GM23338 (cell line): ENCODE data around the gene ZCCHC18. TPM values are rescaled to one million over a fixed set of nuclear protein-coding genes. Genes with fewer than 3 reads are reported as not detected.

ENCODE experiments used
- ATAC-seq: fragments of 200-7000 bp; cut with Tn5 transposase; 3 replicates; pipeline ENCODE4 v1.9.1; 2020
- DNase-seq: peaks from one replicate; pipeline ENCODE4 v3.0.0-alpha.2; 2015; ENCODE audit warnings: low spot score
- H2AFZ ChIP-seq: fragments of 200-600 bp; sonication (generic); 2 replicates; pipeline ENCODE4 v1.8.0; 2016; ENCODE audit warnings: antibody characterized with exemption, mild to moderate bottlenecking, moderate library complexity
- H3F3A ChIP-seq: fragments of 200-600 bp; sonication (generic); replicated peaks from 2 replicates; pipeline ENCODE4 v1.8.0; 2017; ENCODE audit warnings: antibody characterized with exemption, mixed run types, low read depth
- H3K27ac ChIP-seq: fragments of 200-600 bp; sonication (generic); 2 replicates; pipeline ENCODE4 v1.6.1; 2016; ENCODE audit warnings: low read depth
- H3K27me3 ChIP-seq: fragments of 200-600 bp; sonication (generic); 2 replicates; pipeline ENCODE4 v1.8.0; 2016; ENCODE audit warnings: mild to moderate bottlenecking, mixed run types, moderate library complexity; ENCODE audit not compliant: insufficient read depth
- H3K36me3 ChIP-seq: fragments of 200-600 bp; sonication (generic); 2 replicates; pipeline ENCODE4 v1.8.0; 2016; ENCODE audit warnings: mild to moderate bottlenecking; ENCODE audit not compliant: insufficient read depth
- H3K4me1 ChIP-seq: fragments of 200-600 bp; sonication (generic); 2 replicates; pipeline ENCODE4 v1.8.0; 2016; ENCODE audit warnings: mild to moderate bottlenecking, moderate library complexity; ENCODE audit not compliant: insufficient read depth
- H3K4me2 ChIP-seq: fragments of 200-600 bp; sonication (generic); 2 replicates; pipeline ENCODE4 v1.7.1; 2017; ENCODE audit warnings: mixed run types
- H3K4me3 ChIP-seq: fragments of 200-600 bp; sonication (generic); 2 replicates; pipeline ENCODE4 v1.6.1; 2016; ENCODE audit warnings: mixed run types
- H3K79me2 ChIP-seq: fragments of 200-600 bp; sonication (generic); replicated peaks from 2 replicates; pipeline ENCODE4 v1.8.0; 2017; ENCODE audit warnings: mild to moderate bottlenecking; ENCODE audit not compliant: insufficient read depth
- H3K9me2 ChIP-seq: fragments of 200-600 bp; sonication (generic); 2 replicates; pipeline ENCODE4 v1.8.0; 2017; ENCODE audit not compliant: insufficient read depth
- H4K20me1 ChIP-seq: fragments of 200-600 bp; sonication (generic); replicated peaks from 2 replicates; pipeline ENCODE4 v1.8.0; 2017; ENCODE audit warnings: mild to moderate bottlenecking; ENCODE audit not compliant: insufficient read depth
- H3K27ac Mint-ChIP-seq: 2 replicates; pipeline ENCODE4 v1.8.0; 2020; ENCODE audit warnings: inconsistent platforms, mild to moderate bottlenecking, moderate library complexity, mixed read lengths
- H3K27me3 Mint-ChIP-seq: 3 replicates; pipeline ENCODE4 v1.8.0; 2022; ENCODE audit warnings: low read depth, mild to moderate bottlenecking, moderate library complexity, mixed read lengths, inconsistent platforms; ENCODE audit not compliant: insufficient read depth, poor library complexity
- H3K36me3 Mint-ChIP-seq: 3 replicates; pipeline ENCODE4 v1.8.0; 2021; ENCODE audit warnings: low read depth, mild to moderate bottlenecking, inconsistent platforms, moderate library complexity, mixed read lengths
- H3K4me1 Mint-ChIP-seq: 3 replicates; pipeline ENCODE4 v1.8.0; 2020; ENCODE audit warnings: mild to moderate bottlenecking, inconsistent platforms, mixed read lengths
- H3K4me3 Mint-ChIP-seq: 3 replicates; pipeline ENCODE4 v1.8.0; 2021; ENCODE audit warnings: moderate library complexity, mild to moderate bottlenecking, inconsistent platforms, mixed read lengths
- H3K9me3 Mint-ChIP-seq: 3 replicates; pipeline ENCODE4 v1.8.0; 2020; ENCODE audit warnings: moderate library complexity, mild to moderate bottlenecking, inconsistent platforms, mixed read lengths
- CREB1 ChIP-seq: fragments of 250-450 bp; sonication (Bioruptor Pico); IDR thresholded peaks from 2 replicates; pipeline ENCODE4 v1.5.0; 2020; ENCODE audit warnings: low read depth, mild to moderate bottlenecking, moderate library complexity
- EZH2 ChIP-seq: fragments of 200-600 bp; sonication (generic); IDR thresholded peaks from one replicate; pipeline ENCODE4 v1.8.0; 2017; ENCODE audit warnings: antibody characterized with exemption, mild to moderate bottlenecking, low read depth; ENCODE audit not compliant: unreplicated experiment
- EZH2phosphoT487 ChIP-seq: fragments of 200-600 bp; sonication (generic); IDR thresholded peaks from one replicate; pipeline ENCODE4 v1.8.1; 2018; ENCODE audit warnings: antibody characterized with exemption; ENCODE audit not compliant: unreplicated experiment
- JUNB ChIP-seq: IDR thresholded peaks from one replicate; pipeline ENCODE4 v1.6.1; 2016; ENCODE audit warnings: antibody characterized with exemption; ENCODE audit not compliant: unreplicated experiment
- NANOG ChIP-seq: IDR thresholded peaks from 2 replicates; pipeline ENCODE4 v1.6.1; 2016; ENCODE audit warnings: antibody characterized with exemption, borderline replicate concordance
- POLR2AphosphoS5 ChIP-seq: IDR thresholded peaks from 2 replicates; pipeline ENCODE4 v1.6.1; 2016; ENCODE audit warnings: antibody characterized with exemption, low read depth
- STAT1 ChIP-seq: IDR thresholded peaks from one replicate; pipeline ENCODE4 v1.6.1; 2016; ENCODE audit warnings: antibody characterized with exemption; ENCODE audit not compliant: unreplicated experiment
- ZNF114 ChIP-seq: fragments of 250-450 bp; sonication (Bioruptor Pico); IDR thresholded peaks from 2 replicates; pipeline ENCODE4 v1.5.0; 2020; ENCODE audit warnings: mild to moderate bottlenecking, moderate library complexity
- ZNF331 ChIP-seq: fragments of 250-450 bp; sonication (Bioruptor Pico); IDR thresholded peaks from 2 replicates; pipeline ENCODE4 v1.5.0; 2020; ENCODE audit warnings: low read depth, mild to moderate bottlenecking, moderate library complexity
- polyA plus RNA-seq: library from polyadenylated mRNA; unstranded; fragments of >200 nt; fragmentation: Nextera tagmentation; extraction: Ambion mirVana; gene quantifications from 2 replicates; pipeline ENCODE4 v1.2.1, GENCODE V29; 2016
- total RNA-seq: library from RNA; depleted of rRNA; stranded (reverse); fragments of >200 nt; shearing (Covaris generic); gene quantifications from 2 replicates; pipeline ENCODE4 v1.2.3, GENCODE V29; 2014
- TF ChIP-seq, protein P1 (sequence below): IDR thresholded peaks from 2 replicates; pipeline ENCODE4 v1.6.1; 2016; ENCODE audit warnings: antibody characterized with exemption
- TF ChIP-seq, protein P2 (sequence below), 2 experiments: fragments of 200-600 bp in 1 of 2; sonication (generic) in 1 of 2; conservative IDR thresholded peaks; 2 replicates each; pipeline versions ENCODE4 v1.5.1 to v1.6.1; 2016 to 2017; ENCODE audit warnings: antibody characterized with exemption in 2 of 2, low read depth in 2 of 2, mild to moderate bottlenecking in 2 of 2, moderate library complexity in 1 of 2
- TF ChIP-seq, protein P3 (sequence below): fragments of 250-450 bp; sonication (Bioruptor Pico); IDR thresholded peaks from 2 replicates; pipeline ENCODE4 v1.5.0; 2020; ENCODE audit warnings: mild to moderate bottlenecking, moderate library complexity
- TF ChIP-seq, protein P4 (sequence below): IDR thresholded peaks from one replicate; pipeline ENCODE4 v1.6.1; 2018; ENCODE audit warnings: antibody characterized with exemption; ENCODE audit not compliant: unreplicated experiment

Gene ZCCHC18
- total and polyA plus RNA-seq, 2 experiments from 2014 or later: 4.4 to 4.9 TPM

DNA sequence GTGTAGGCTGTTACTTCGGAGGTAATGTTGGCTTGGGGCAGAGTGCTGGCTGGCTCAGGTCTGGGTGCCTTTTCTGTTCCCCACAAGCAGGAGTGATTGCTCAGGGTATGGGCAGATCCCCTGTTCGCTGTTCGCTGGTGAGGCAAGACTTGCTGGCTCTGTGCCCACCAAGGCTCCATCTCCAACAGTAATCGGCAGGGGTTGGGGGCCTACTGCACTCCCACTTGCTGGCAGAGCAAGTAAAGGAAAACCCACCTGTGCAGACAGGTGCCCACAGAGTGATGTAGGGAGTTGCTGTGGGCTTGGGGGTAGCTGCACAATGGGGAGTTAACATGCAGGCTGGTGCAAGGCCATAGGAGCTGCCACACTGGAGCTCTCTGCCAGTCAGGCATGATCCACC lies 28.3 kb upstream of the ZCCHC18 start:
- TF ChIP-seq POLR2AphosphoS5 (no peak), JUNB (no peak), ZNF114 (CRISPR knock-in tag) (no peak), EZH2 (no peak), EZH2phosphoT487 (no peak), NANOG (no peak), CREB1 (CRISPR knock-in tag) (no peak), STAT1 (no peak), ZNF331 (CRISPR knock-in tag) (no peak)
- TF ChIP-seq, protein P1, sequence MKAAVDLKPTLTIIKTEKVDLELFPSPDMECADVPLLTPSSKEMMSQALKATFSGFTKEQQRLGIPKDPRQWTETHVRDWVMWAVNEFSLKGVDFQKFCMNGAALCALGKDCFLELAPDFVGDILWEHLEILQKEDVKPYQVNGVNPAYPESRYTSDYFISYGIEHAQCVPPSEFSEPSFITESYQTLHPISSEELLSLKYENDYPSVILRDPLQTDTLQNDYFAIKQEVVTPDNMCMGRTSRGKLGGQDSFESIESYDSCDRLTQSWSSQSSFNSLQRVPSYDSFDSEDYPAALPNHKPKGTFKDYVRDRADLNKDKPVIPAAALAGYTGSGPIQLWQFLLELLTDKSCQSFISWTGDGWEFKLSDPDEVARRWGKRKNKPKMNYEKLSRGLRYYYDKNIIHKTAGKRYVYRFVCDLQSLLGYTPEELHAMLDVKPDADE: no peak
- TF ChIP-seq, protein P2, sequence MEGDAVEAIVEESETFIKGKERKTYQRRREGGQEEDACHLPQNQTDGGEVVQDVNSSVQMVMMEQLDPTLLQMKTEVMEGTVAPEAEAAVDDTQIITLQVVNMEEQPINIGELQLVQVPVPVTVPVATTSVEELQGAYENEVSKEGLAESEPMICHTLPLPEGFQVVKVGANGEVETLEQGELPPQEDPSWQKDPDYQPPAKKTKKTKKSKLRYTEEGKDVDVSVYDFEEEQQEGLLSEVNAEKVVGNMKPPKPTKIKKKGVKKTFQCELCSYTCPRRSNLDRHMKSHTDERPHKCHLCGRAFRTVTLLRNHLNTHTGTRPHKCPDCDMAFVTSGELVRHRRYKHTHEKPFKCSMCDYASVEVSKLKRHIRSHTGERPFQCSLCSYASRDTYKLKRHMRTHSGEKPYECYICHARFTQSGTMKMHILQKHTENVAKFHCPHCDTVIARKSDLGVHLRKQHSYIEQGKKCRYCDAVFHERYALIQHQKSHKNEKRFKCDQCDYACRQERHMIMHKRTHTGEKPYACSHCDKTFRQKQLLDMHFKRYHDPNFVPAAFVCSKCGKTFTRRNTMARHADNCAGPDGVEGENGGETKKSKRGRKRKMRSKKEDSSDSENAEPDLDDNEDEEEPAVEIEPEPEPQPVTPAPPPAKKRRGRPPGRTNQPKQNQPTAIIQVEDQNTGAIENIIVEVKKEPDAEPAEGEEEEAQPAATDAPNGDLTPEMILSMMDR (conservative IDR thresholded peaks at IDR 0.05; ENCODE audit: low read depth in 2 of 2): no peak
- TF ChIP-seq, protein P3, sequence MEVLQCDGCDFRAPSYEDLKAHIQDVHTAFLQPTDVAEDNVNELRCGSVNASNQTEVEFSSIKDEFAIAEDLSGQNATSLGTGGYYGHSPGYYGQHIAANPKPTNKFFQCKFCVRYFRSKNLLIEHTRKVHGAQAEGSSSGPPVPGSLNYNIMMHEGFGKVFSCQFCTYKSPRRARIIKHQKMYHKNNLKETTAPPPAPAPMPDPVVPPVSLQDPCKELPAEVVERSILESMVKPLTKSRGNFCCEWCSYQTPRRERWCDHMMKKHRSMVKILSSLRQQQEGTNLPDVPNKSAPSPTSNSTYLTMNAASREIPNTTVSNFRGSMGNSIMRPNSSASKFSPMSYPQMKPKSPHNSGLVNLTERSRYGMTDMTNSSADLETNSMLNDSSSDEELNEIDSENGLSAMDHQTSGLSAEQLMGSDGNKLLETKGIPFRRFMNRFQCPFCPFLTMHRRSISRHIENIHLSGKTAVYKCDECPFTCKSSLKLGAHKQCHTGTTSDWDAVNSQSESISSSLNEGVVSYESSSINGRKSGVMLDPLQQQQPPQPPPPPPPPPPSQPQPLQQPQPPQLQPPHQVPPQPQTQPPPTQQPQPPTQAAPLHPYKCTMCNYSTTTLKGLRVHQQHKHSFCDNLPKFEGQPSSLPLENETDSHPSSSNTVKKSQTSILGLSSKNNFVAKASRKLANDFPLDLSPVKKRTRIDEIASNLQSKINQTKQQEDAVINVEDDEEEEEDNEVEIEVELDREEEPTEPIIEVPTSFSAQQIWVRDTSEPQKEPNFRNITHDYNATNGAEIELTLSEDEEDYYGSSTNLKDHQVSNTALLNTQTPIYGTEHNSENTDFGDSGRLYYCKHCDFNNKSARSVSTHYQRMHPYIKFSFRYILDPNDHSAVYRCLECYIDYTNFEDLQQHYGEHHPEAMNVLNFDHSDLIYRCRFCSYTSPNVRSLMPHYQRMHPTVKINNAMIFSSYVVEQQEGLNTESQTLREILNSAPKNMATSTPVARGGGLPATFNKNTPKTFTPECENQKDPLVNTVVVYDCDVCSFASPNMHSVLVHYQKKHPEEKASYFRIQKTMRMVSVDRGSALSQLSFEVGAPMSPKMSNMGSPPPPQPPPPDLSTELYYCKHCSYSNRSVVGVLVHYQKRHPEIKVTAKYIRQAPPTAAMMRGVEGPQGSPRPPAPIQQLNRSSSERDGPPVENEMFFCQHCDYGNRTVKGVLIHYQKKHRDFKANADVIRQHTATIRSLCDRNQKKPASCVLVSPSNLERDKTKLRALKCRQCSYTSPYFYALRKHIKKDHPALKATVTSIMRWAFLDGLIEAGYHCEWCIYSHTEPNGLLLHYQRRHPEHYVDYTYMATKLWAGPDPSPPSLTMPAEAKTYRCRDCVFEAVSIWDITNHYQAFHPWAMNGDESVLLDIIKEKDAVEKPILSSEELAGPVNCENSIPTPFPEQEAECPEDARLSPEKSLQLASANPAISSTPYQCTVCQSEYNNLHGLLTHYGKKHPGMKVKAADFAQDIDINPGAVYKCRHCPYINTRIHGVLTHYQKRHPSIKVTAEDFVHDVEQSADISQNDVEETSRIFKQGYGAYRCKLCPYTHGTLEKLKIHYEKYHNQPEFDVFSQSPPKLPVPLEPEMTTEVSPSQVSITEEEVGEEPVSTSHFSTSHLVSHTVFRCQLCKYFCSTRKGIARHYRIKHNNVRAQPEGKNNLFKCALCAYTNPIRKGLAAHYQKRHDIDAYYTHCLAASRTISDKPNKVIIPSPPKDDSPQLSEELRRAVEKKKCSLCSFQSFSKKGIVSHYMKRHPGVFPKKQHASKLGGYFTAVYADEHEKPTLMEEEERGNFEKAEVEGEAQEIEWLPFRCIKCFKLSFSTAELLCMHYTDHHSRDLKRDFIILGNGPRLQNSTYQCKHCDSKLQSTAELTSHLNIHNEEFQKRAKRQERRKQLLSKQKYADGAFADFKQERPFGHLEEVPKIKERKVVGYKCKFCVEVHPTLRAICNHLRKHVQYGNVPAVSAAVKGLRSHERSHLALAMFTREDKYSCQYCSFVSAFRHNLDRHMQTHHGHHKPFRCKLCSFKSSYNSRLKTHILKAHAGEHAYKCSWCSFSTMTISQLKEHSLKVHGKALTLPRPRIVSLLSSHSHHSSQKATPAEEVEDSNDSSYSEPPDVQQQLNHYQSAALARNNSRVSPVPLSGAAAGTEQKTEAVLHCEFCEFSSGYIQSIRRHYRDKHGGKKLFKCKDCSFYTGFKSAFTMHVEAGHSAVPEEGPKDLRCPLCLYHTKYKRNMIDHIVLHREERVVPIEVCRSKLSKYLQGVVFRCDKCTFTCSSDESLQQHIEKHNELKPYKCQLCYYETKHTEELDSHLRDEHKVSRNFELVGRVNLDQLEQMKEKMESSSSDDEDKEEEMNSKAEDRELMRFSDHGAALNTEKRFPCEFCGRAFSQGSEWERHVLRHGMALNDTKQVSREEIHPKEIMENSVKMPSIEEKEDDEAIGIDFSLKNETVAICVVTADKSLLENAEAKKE (CRISPR knock-in tag): no peak
- TF ChIP-seq, protein P4, sequence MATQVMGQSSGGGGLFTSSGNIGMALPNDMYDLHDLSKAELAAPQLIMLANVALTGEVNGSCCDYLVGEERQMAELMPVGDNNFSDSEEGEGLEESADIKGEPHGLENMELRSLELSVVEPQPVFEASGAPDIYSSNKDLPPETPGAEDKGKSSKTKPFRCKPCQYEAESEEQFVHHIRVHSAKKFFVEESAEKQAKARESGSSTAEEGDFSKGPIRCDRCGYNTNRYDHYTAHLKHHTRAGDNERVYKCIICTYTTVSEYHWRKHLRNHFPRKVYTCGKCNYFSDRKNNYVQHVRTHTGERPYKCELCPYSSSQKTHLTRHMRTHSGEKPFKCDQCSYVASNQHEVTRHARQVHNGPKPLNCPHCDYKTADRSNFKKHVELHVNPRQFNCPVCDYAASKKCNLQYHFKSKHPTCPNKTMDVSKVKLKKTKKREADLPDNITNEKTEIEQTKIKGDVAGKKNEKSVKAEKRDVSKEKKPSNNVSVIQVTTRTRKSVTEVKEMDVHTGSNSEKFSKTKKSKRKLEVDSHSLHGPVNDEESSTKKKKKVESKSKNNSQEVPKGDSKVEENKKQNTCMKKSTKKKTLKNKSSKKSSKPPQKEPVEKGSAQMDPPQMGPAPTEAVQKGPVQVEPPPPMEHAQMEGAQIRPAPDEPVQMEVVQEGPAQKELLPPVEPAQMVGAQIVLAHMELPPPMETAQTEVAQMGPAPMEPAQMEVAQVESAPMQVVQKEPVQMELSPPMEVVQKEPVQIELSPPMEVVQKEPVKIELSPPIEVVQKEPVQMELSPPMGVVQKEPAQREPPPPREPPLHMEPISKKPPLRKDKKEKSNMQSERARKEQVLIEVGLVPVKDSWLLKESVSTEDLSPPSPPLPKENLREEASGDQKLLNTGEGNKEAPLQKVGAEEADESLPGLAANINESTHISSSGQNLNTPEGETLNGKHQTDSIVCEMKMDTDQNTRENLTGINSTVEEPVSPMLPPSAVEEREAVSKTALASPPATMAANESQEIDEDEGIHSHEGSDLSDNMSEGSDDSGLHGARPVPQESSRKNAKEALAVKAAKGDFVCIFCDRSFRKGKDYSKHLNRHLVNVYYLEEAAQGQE: no peak
- no peaks in the 10 kb centered on the region for H3K9me3 Mint-ChIP-seq
- Histone ChIP-seq H3K27ac (no peak overlapping the region), H3K4me1 (no peaks in the 10 kb centered on the region), H3K4me2 (no peak overlapping the region), H3F3A (no peaks in the 10 kb centered on the region), H4K20me1 (no peaks in the 10 kb centered on the region), H3K4me3 (no peak overlapping the region), H3K79me2 (no peaks in the 10 kb centered on the region), H3K27me3 (no peaks in the 10 kb centered on the region), H3K9me2 (no peaks in the 10 kb centered on the region), H3K36me3 (no peaks in the 10 kb centered on the region), H2AFZ (no peak overlapping the region)
- no peaks in the 10 kb centered on the region for H3K27me3 Mint-ChIP-seq
- H3K36me3 Mint-ChIP-seq: no peaks in the 10 kb centered on the region
- ATAC-seq: no peak
- H3K4me3 Mint-ChIP-seq: no peak overlapping the region
- DNase-seq: no peak
- no peaks in the 10 kb centered on the region for H3K4me1 Mint-ChIP-seq
- H3K27ac Mint-ChIP-seq: no peak overlapping the region
